ENCODE measurements around the gene IMPDH1. TPM values are rescaled to one million over a fixed set of nuclear protein-coding genes. Genes with fewer than 3 reads are reported as not detected.

The IMPDH1 gene
- total and polyA plus RNA-seq, 9 of the 15 experiments (the other 6 are each of a cell fraction or from before 2014, with no cell fraction given): 0.80 to 118 (median 64.3) TPM

GRCh38 chr7:128343554-128344430 lies 66.0 kb downstream of the IMPDH1 start, which contains the start of gene RBM28 (continued):
- TF ChIP-seq GTF3C2 (IDR thresholded peaks at IDR 0.05; ENCODE audit: borderline replicate concordance, extremely low read depth, insufficient read length) (no peak), RBFOX2 (IDR thresholded peaks at IDR 0.05; ENCODE audit: low read depth, low read length) (peak; percentile 99), GABPB1 (CRISPR knock-in tag; IDR thresholded peaks at IDR 0.05) (peak; percentile 100), TBL1XR1 (IDR thresholded peaks at IDR 0.05; ENCODE audit: low read length in 2 of 2) (peak; percentile 83 to 84; a peak in 3 of 4 replicates), FOSL1 (tag; conservative IDR thresholded peaks at IDR 0.05) (0 out of 2 replicates have a peak, but pooled peaks have one; percentile 32), RERE (CRISPR knock-in tag; IDR thresholded peaks at IDR 0.05; ENCODE audit: borderline replicate concordance) (0 out of 2 replicates have a peak, but pooled peaks have one; percentile 68), ZBTB34 (CRISPR knock-in tag; IDR thresholded peaks at IDR 0.05) (no peak), ZNF778 (CRISPR knock-in tag; IDR thresholded peaks at IDR 0.05) (no peak), ZNF75A (CRISPR knock-in tag; IDR thresholded peaks at IDR 0.05) (no peak; the same call in 1 of the 2 replicates), ZNF668 (CRISPR knock-in tag; IDR thresholded peaks at IDR 0.05) (no peak), TAF15 (IDR thresholded peaks at IDR 0.05; ENCODE audit: low read depth, low read length) (no peak), FOXJ3 (CRISPR knock-in tag; IDR thresholded peaks at IDR 0.05) (no peak), POLR2B (IDR thresholded peaks at IDR 0.05; ENCODE audit: low read depth, partially characterized antibody) (peak; percentile 98), STAT5A (IDR thresholded peaks at IDR 0.05; ENCODE audit: borderline replicate concordance, low read length) (0 out of 2 replicates have a peak, but pooled peaks have one; percentile 58), PRPF4 (IDR thresholded peaks at IDR 0.05; ENCODE audit: insufficient read depth, low read depth, low read length, poor library complexity, severe bottlenecking) (peak; percentile 40), CREM (IDR thresholded peaks at IDR 0.05; ENCODE audit: low read depth) (peak; percentile 86), ZNF274 (IDR thresholded peaks at IDR 0.05; ENCODE audit: borderline replicate concordance, low read depth, low read length) (no peak), POLR2A (conservative IDR thresholded peaks at IDR 0.05) (peak; percentile 99)
